Measurements from ENCODE around the gene EIPR1. TPM values are rescaled to one million over a fixed set of nuclear protein-coding genes. Genes with fewer than 3 reads are reported as not detected.

EIPR1 gene
- total and polyA plus RNA-seq, 2 donors (not counting 3 experiments of a cell fraction or from before 2014, with no cell fraction given) = 30.8 to 57.3 TPM

DNA sequence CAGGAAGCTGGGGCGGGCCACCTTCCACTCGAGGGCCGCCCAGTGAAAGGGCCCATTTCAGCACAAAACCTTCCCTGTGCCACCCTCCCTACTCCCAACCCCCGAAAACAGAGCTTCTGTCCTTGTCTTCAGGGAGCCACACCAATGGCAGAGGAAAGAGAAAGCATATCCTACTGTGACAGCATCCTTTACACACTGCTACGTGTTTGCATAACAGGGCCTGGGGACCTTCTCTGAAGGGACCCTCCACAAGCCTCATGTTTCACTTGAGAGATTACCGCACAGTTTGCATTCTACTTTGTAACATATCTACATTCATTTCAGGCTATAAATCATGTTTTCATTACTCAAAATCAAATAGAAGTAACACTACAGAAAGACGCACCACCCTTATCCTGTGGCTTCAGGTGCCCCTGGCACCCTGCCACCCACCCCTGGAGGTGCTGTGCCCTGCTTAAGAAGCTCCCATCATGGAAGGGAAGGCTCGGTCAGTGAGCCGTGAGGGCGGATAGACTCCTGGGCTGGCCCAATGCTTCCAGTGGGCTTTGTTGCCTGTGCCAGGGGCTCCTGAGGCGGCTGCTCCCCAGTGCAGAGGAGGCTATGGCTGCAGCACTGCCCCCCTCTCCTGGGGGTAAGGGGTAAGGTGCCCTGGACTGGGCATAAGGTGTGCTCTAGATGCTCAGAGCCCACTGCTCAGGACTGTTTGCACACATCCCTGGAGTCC lies 52.0 kb downstream of the EIPR1 start:
- intact Hi-C loops (cut with micrococcal nuclease) = no loop called here
- Histone ChIP-seq H3K27ac (ENCODE audit: insufficient read depth, low read depth, low read length) (no peak overlapping the region), H3K36me3 (ENCODE audit: control insufficient read depth in 2 of 2, extremely low read depth in 1 of 2, insufficient read depth in 2 of 2, low read length in 2 of 2) (peaks cover 0 to under 1% of the 10 kb centered on the region in 2 experiments), H3K27me3 (ENCODE audit: control insufficient read depth in 2 of 2, insufficient read depth in 2 of 2, low read length in 2 of 2) (no peaks in the 10 kb centered on the region), H4K20me1 (replicated peaks; ENCODE audit: control insufficient read depth, extremely low read depth, insufficient read depth, low read length) (no peaks in the 10 kb centered on the region), H3K9ac (replicated peaks; ENCODE audit: extremely low read depth, insufficient read depth, low read length) (no peak overlapping the region), H3K4me1 (ENCODE audit: control insufficient read depth, extremely low read depth, insufficient read depth, low read length) (no peaks in the 10 kb centered on the region), H3K4me3 (replicated peaks in 1 of 3; ENCODE audit: insufficient read depth in 1 of 3, low read depth in 1 of 3, low read length in 3 of 3) (no peak overlapping the region), H3K79me2 (ENCODE audit: control insufficient read depth, insufficient read depth, low read length) (no peaks in the 10 kb centered on the region), H3K4me2 (ENCODE audit: insufficient read depth, low read length) (no peak overlapping the region), H3K9me1 (replicated peaks; ENCODE audit: control insufficient read depth, extremely low read depth, insufficient read depth, low read length) (no peaks in the 10 kb centered on the region), H3K9me3 (replicated peaks; ENCODE audit: control insufficient read depth, insufficient read depth, low read length) (no peaks in the 10 kb centered on the region), H2AFZ (ENCODE audit: low read depth, low read length) (no peak overlapping the region)
- dilution Hi-C loops (cut with MboI; ENCODE audit: extremely low pct_ligation_motif_present, low sequenced_read_pairs) = no loop called here
- TF ChIP-seq, protein P1, sequence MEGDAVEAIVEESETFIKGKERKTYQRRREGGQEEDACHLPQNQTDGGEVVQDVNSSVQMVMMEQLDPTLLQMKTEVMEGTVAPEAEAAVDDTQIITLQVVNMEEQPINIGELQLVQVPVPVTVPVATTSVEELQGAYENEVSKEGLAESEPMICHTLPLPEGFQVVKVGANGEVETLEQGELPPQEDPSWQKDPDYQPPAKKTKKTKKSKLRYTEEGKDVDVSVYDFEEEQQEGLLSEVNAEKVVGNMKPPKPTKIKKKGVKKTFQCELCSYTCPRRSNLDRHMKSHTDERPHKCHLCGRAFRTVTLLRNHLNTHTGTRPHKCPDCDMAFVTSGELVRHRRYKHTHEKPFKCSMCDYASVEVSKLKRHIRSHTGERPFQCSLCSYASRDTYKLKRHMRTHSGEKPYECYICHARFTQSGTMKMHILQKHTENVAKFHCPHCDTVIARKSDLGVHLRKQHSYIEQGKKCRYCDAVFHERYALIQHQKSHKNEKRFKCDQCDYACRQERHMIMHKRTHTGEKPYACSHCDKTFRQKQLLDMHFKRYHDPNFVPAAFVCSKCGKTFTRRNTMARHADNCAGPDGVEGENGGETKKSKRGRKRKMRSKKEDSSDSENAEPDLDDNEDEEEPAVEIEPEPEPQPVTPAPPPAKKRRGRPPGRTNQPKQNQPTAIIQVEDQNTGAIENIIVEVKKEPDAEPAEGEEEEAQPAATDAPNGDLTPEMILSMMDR (IDR thresholded peaks at IDR 0.05; ENCODE audit: extremely low read depth in 1 of 2, insufficient read depth in 1 of 2, low read depth in 1 of 2, low read length in 2 of 2) = no peak
- TF ChIP-seq MYC (IDR thresholded peaks at IDR 0.05; ENCODE audit: low read depth, low read length) = no peak
- FAIRE-seq (no peak), DNase-seq (ENCODE audit: low read depth, low spot score) (no peak)
- ChIA-PET CTCF (interaction anchor here (1.3 kb wide), 1 partner anchor 22 kb away, joined by 3 read pairs; no protein-coding TSS in a partner anchor), POLR2A (no interaction called here)
- no TSS peak for BruUV-seq (replicated peaks)

GRCh38 chr2:3324404-3325281 lies 53.0 kb downstream of the EIPR1 start:
- POLR2A ChIA-PET = no interaction called here
- Histone ChIP-seq H3K9me1 (replicated peaks; ENCODE audit: control insufficient read depth, extremely low read depth, insufficient read depth, low read length) (no peaks in the 10 kb centered on the region), H4K20me1 (replicated peaks; ENCODE audit: control insufficient read depth, extremely low read depth, insufficient read depth, low read length) (no peaks in the 10 kb centered on the region), H3K27ac (ENCODE audit: insufficient read depth, low read depth, low read length) (no peak overlapping the region), H3K36me3 (ENCODE audit: control insufficient read depth in 2 of 2, extremely low read depth in 1 of 2, insufficient read depth in 2 of 2, low read length in 2 of 2) (no peaks in the 10 kb centered on the region), H3K79me2 (ENCODE audit: control insufficient read depth, insufficient read depth, low read length) (peaks cover 3% of the 10 kb centered on the region), H2AFZ (ENCODE audit: low read depth, low read length) (no peak overlapping the region), H3K9me3 (replicated peaks; ENCODE audit: control insufficient read depth, insufficient read depth, low read length) (no peaks in the 10 kb centered on the region), H3K27me3 (ENCODE audit: control insufficient read depth in 2 of 2, insufficient read depth in 2 of 2, low read length in 2 of 2) (no peaks in the 10 kb centered on the region), H3K4me1 (ENCODE audit: control insufficient read depth, extremely low read depth, insufficient read depth, low read length) (no peaks in the 10 kb centered on the region), H3K4me2 (ENCODE audit: insufficient read depth, low read length) (no peak overlapping the region), H3K4me3 (replicated peaks in 1 of 3; ENCODE audit: insufficient read depth in 1 of 3, low read depth in 1 of 3, low read length in 3 of 3) (no peak overlapping the region), H3K9ac (replicated peaks; ENCODE audit: extremely low read depth, insufficient read depth, low read length) (no peak overlapping the region)
- BruUV-seq (replicated peaks) = no TSS peak
- dilution Hi-C loops (cut with MboI; ENCODE audit: extremely low pct_ligation_motif_present, low sequenced_read_pairs) = no loop called here
- DNase-seq (ENCODE audit: low read depth, low spot score) (no peak), FAIRE-seq (no peak)
- TF ChIP-seq, protein P2, sequence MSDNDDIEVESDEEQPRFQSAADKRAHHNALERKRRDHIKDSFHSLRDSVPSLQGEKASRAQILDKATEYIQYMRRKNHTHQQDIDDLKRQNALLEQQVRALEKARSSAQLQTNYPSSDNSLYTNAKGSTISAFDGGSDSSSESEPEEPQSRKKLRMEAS (IDR thresholded peaks at IDR 0.05; ENCODE audit: insufficient read depth, insufficient read length) = no peak
- TF ChIP-seq GATA2 (IDR thresholded peaks at IDR 0.05; ENCODE audit: insufficient read depth, insufficient read length, low read depth, low read length) = no peak
- TF ChIP-seq, protein P1 (IDR thresholded peaks at IDR 0.05; ENCODE audit: extremely low read depth in 1 of 2, insufficient read depth in 1 of 2, low read depth in 1 of 2, low read length in 2 of 2) = no peak
- no peak for TF ChIP-seq EZH2 (IDR thresholded peaks at IDR 0.05; ENCODE audit: borderline replicate concordance, low read depth, low read length, severe bottlenecking)
- TF ChIP-seq POLR2A (IDR thresholded peaks at IDR 0.05; ENCODE audit: low read depth, low read length) = no peak
- no peak for TF ChIP-seq POLR2AphosphoS5 (IDR thresholded peaks at IDR 0.05; ENCODE audit: insufficient read depth, low read depth, low read length)
- TF ChIP-seq JUN (IDR thresholded peaks at IDR 0.05; ENCODE audit: borderline replicate concordance, insufficient read depth, insufficient read length, low read depth) = no peak
- no peak for TF ChIP-seq FOS (IDR thresholded peaks at IDR 0.05; ENCODE audit: borderline replicate concordance, insufficient read depth, low read length)
- TF ChIP-seq MYC (IDR thresholded peaks at IDR 0.05; ENCODE audit: low read depth, low read length) = no peak
- intact Hi-C loops (cut with micrococcal nuclease) = no loop called here
- CTCF ChIA-PET = no interaction called here
